NCI-H460 (cell line): Measurements from ENCODE around the gene DSTN. TPM values are rescaled to one million over a fixed set of nuclear protein-coding genes. Genes with fewer than 3 reads are reported as not detected.

Source experiments
- DNase-seq: peaks from one replicate; pipeline ENCODE4 v3.0.0-alpha.2; 2016; ENCODE audit warnings: low read depth; ENCODE audit errors: extremely low read depth
- total RNA-seq: library from RNA; depleted of rRNA; stranded (reverse); fragments of >200 nt; shearing (Covaris generic); gene quantifications from 2 replicates; pipeline ENCODE4 v1.2.3, GENCODE V29; 2014

Gene DSTN
- total RNA-seq, 1 experiment from 2014 or later = 232 TPM

- no peak for DNase-seq
Observed at GRCh38 chr20:17545127-17545526, 24.7 kb upstream of the DSTN start.

- no peak for DNase-seq
Observed at GRCh38 chr20:17549131-17549530, 20.7 kb upstream of the DSTN start.

GRCh38 chr20:17555106-17555505, 14.8 kb upstream of the DSTN start:
- DNase-seq = no peak

GRCh38 chr20:17556837-17557674, 12.8 kb upstream of the DSTN start:
- no peak for DNase-seq

- DNase-seq = no peak
Observed at GRCh38 chr20:17557675-17558006, 12.2 kb upstream of the DSTN start.

GRCh38 chr20:17558154-17558940, 11.5 kb upstream of the DSTN start:
- peak; percentile 71 for DNase-seq

- no peak for DNase-seq
Observed at GRCh38 chr20:17558941-17559304, 11.0 kb upstream of the DSTN start.

GRCh38 chr20:17559338-17559737, 10.5 kb upstream of the DSTN start:
- DNase-seq = no peak

GRCh38 chr20:17560344-17561074, 9.4 kb upstream of the DSTN start:
- no peak for DNase-seq

- DNase-seq = no peak
Observed at GRCh38 chr20:17562804-17563305, 7.0 kb upstream of the DSTN start.

GRCh38 chr20:17565169-17565845, 4.6 kb upstream of the DSTN start:
- no peak for DNase-seq

GRCh38 chr20:17566345-17566744, 3.5 kb upstream of the DSTN start:
- no peak for DNase-seq

GRCh38 chr20:17568045-17568788, 1.7 kb upstream of the DSTN start:
- DNase-seq = no peak

- peak; percentile 88 for DNase-seq
Observed at GRCh38 chr20:17568972-17569521, 828 bp upstream of the DSTN start.

- DNase-seq = no peak
Observed at GRCh38 chr20:17570347-17571152, 675 bp downstream of the DSTN start.

GRCh38 chr20:17571153-17571527, 1.3 kb downstream of the DSTN start:
- no peak for DNase-seq

- DNase-seq = no peak
Observed at GRCh38 chr20:17572034-17572638, 2.3 kb downstream of the DSTN start.

- no peak for DNase-seq
Observed at GRCh38 chr20:17573463-17573862, 3.6 kb downstream of the DSTN start.
